Natural killer cell (primary cell): Measurements from ENCODE around the gene FXN. TPM values are rescaled to one million over a fixed set of nuclear protein-coding genes. Genes with fewer than 3 reads are reported as not detected.

ENCODE experiments used
- ATAC-seq, 3 donors: fragments of 150-1000 bp in 2 of 3; fragments of 200-7000 bp in 1 of 3; cut with Tn5 transposase; 1 replicate in 1 of 3; 2 replicates in 2 of 3; pipeline ENCODE4 v1.10.0; 2021; ENCODE audit warnings: mild to moderate bottlenecking in 2 of 3, moderate library complexity in 2 of 3
- DNase-seq, 2 donors: peaks; one replicate each; pipeline versions ENCODE4 v3.0.0 to v3.0.0-alpha.2; 2013 to 2021; ENCODE audit warnings: mixed read lengths in 1 of 2
- H3K27ac ChIP-seq: one replicate; pipeline ENCODE4 v1.5.1; 2013; ENCODE audit warnings: mild to moderate bottlenecking, low read length
- H3K27me3 ChIP-seq: one replicate; pipeline ENCODE4 v1.6.1; 2013; ENCODE audit warnings: low read length; ENCODE audit not compliant: control insufficient read depth, insufficient read depth
- H3K36me3 ChIP-seq: one replicate; pipeline ENCODE4 v1.6.1; 2013; ENCODE audit warnings: low read length; ENCODE audit not compliant: control insufficient read depth, insufficient read depth
- H3K4me1 ChIP-seq: one replicate; pipeline ENCODE4 v1.6.1; 2013; ENCODE audit warnings: low read length; ENCODE audit not compliant: control insufficient read depth, insufficient read depth
- H3K4me3 ChIP-seq: one replicate; pipeline ENCODE4 v1.5.1; 2013; ENCODE audit warnings: low read length
- H3K9me3 ChIP-seq: one replicate; pipeline ENCODE4 v1.6.1; 2013; ENCODE audit warnings: low read length; ENCODE audit not compliant: control insufficient read depth, insufficient read depth
- H3K27ac Mint-ChIP-seq, 2 donors: one replicate each; pipeline ENCODE4 v1.8.0; 2022; ENCODE audit warnings: mild to moderate bottlenecking in 2 of 2, mixed read lengths in 2 of 2, moderate library complexity in 1 of 2
- H3K27me3 Mint-ChIP-seq, 2 donors: one replicate each; pipeline ENCODE4 v1.8.0; 2022; ENCODE audit warnings: low read depth in 2 of 2, mixed read lengths in 2 of 2
- H3K36me3 Mint-ChIP-seq: one replicate; pipeline ENCODE4 v1.8.0; 2022; ENCODE audit warnings: mixed read lengths
- H3K4me1 Mint-ChIP-seq, 2 donors: one replicate each; pipeline ENCODE4 v1.8.0; 2022; ENCODE audit warnings: mixed read lengths in 2 of 2
- H3K4me3 Mint-ChIP-seq: one replicate; pipeline ENCODE4 v1.8.0; 2022; ENCODE audit warnings: mild to moderate bottlenecking, moderate library complexity, mixed read lengths
- H3K9me3 Mint-ChIP-seq, 2 donors: one replicate each; pipeline ENCODE4 v1.8.0; 2022; ENCODE audit warnings: mixed read lengths in 2 of 2
- WGBS: methylation state at CpG from one replicate; pipeline ENCODE4 v1.1.7; 2013; ENCODE audit warnings: missing lambda C conversion rate; ENCODE audit not compliant: insufficient coverage; 5-methylcytosine and 5-hydroxymethylcytosine counted together
- intact Hi-C: fragments of 100-400 bp; cut with micrococcal nuclease; formaldehyde crosslinking; loops from one replicate; pipeline ENCODE4 v1.14.2; 2022
- total RNA-seq, 4 donors: library from RNA; stranded (reverse); fragments of 120-200 nt in 1 of 4; gene quantifications; one replicate each; pipeline versions ENCODE4 v1.2.3 to v1.2.4, GENCODE V29; 2013 to 2022
- TF ChIP-seq, protein P1 (sequence below): fragments of 200-600 bp; IDR thresholded peaks from one replicate; pipeline ENCODE4 v1.8.0; 2022; ENCODE audit warnings: antibody characterized with exemption

The FXN gene
- total RNA-seq, 3 donors from 2014 or later (not counting 1 experiment from before 2014, with no cell fraction given) = 11.5 to 19.4 (median 18.9) TPM

DNA sequence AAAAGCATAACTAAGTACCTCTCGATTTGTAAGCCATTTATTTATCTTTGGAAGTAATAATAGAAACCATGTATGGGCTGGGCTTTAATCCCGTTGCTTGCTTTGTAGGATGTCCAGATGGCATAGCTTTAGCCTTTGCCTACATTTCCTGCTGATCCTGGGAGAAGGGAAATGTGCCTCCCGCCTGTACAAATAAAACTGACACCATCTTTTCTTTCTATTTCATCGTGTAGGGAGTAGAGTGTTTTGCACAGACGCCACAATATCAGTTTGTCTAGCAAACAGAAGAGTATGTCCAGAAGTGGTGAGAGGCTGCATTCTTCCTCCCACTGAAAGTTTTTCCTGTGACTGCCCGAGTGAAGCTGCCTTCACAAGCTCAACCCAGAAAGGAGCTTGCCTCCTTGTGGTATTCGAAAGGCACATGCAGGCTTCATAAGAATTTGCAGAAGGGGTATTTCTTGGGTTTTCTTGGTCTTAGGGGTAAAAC, 113.8 kb downstream of the FXN start:
- Histone ChIP-seq H3K27me3 (no peaks in the 10 kb centered on the region), H3K27ac (no peak overlapping the region), H3K4me3 (no peak overlapping the region), H3K36me3 (no peaks in the 10 kb centered on the region), H3K9me3 (no peaks in the 10 kb centered on the region), H3K4me1 (no peaks in the 10 kb centered on the region)
- Mint-ChIP-seq H3K4me3 (no peak overlapping the region), H3K27me3 (no peaks in the 10 kb centered on the region), H3K36me3 (no peaks in the 10 kb centered on the region), H3K4me1 (no peaks in the 10 kb centered on the region), H3K9me3 (no peaks in the 10 kb centered on the region), H3K27ac (no peak overlapping the region)
- TF ChIP-seq, protein P1, sequence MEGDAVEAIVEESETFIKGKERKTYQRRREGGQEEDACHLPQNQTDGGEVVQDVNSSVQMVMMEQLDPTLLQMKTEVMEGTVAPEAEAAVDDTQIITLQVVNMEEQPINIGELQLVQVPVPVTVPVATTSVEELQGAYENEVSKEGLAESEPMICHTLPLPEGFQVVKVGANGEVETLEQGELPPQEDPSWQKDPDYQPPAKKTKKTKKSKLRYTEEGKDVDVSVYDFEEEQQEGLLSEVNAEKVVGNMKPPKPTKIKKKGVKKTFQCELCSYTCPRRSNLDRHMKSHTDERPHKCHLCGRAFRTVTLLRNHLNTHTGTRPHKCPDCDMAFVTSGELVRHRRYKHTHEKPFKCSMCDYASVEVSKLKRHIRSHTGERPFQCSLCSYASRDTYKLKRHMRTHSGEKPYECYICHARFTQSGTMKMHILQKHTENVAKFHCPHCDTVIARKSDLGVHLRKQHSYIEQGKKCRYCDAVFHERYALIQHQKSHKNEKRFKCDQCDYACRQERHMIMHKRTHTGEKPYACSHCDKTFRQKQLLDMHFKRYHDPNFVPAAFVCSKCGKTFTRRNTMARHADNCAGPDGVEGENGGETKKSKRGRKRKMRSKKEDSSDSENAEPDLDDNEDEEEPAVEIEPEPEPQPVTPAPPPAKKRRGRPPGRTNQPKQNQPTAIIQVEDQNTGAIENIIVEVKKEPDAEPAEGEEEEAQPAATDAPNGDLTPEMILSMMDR = no peak
- intact Hi-C loops = no loop called here
- ATAC-seq (no peak), DNase-seq (no peak)
- 44% methylated on average over 5 of the region's 7 CpGs for WGBS

Other genes starting within 250 kb of the FXN start
- not detected for gene PRKACG, start 21.6 kb upstream of the FXN start, total RNA-seq
- 1 to 10 TPM; 6.8 to 10.0 (median 9.6) TPM for gene TJP2, start 138.5 kb downstream of the FXN start, total RNA-seq